K562 (cell line): ENCODE results near the gene FAM181B. TPM values are rescaled to one million over a fixed set of nuclear protein-coding genes. Genes with fewer than 3 reads are reported as not detected.

Experiments
- ATAC-seq: fragments of 200-7000 bp; cut with Tn5 transposase; 3 replicates; pipeline ENCODE4 v1.9.1; 2020; ENCODE audit warnings: moderate library complexity
- BruUV-seq: library from RNA; stranded (reverse); fragments of 400-500 nt; replicated peaks from 2 replicates; lab custom pipeline; 2021; lab: Mats Ljungman, UMichigan
- CTCF ChIA-PET: fragments of 300-600 bp; formaldehyde crosslinking; extraction: SDS; loops from one replicate; lab custom pipeline; 2021; ENCODE audit warnings: low intra/inter-chr PET ratio; lab: Yijun Ruan, JAX
- POLR2A ChIA-PET: fragments of 300-600, 350-650 bp; sonication (Branson Sonifier 250); formaldehyde crosslinking; extraction: SDS; loops from one replicate; lab custom pipeline; 2021; ENCODE audit warnings: antibody characterized with exemption, inconsistent platforms; lab: Yijun Ruan, JAX
- DNase-seq, 4 experiments: peaks; one replicate each; pipeline versions ENCODE4 v3.0.0 to v3.0.0-alpha.2; 2011 to 2018; ENCODE audit warnings: low spot score in 3 of 4, mixed read lengths in 3 of 4; ENCODE audit errors: extremely low read depth in 1 of 4
- FAIRE-seq: peaks from 2 replicates; lab custom pipeline; 2011; peaks lifted over from hg19 to GRCh38; lab: Jason Lieb, UNC
- H2AFZ ChIP-seq: 2 replicates; pipeline ENCODE4 v1.6.0; 2011; ENCODE audit warnings: low read depth, low read length, control low read depth, inconsistent platforms
- H3K27ac ChIP-seq: fragments of 200-600 bp; 3 replicates; pipeline ENCODE4 v1.8.0; 2011; ENCODE audit warnings: low read depth, mild to moderate bottlenecking, control low read depth, inconsistent platforms, low read length, moderate library complexity, mixed read lengths; ENCODE audit errors: extremely low read depth
- H3K27me3 ChIP-seq, 2 experiments: fragments of 300-600 bp in 1 of 2; 2 replicates in 1 of 2; 3 replicates in 1 of 2; pipeline versions ENCODE4 v1.6.0 to v1.8.0; 2011; ENCODE audit warnings: inconsistent platforms in 2 of 2, low read length in 2 of 2, mild to moderate bottlenecking in 1 of 2, mixed read lengths in 1 of 2, moderate library complexity in 1 of 2; ENCODE audit not compliant: control insufficient read depth in 2 of 2, insufficient read depth in 2 of 2
- H3K36me3 ChIP-seq: fragments of 300-600 bp; 3 replicates; pipeline ENCODE4 v1.8.0; 2011; ENCODE audit warnings: mild to moderate bottlenecking, low read length, inconsistent platforms; ENCODE audit not compliant: control insufficient read depth, insufficient read depth
- H3K4me1 ChIP-seq, 2 experiments: fragments of 200-600 bp in 1 of 2; replicated peaks in 1 of 2; 2 replicates in 1 of 2; 3 replicates in 1 of 2; pipeline versions ENCODE4 v1.5.1 to v1.8.0; 2011; ENCODE audit warnings: inconsistent platforms in 2 of 2, low read length in 2 of 2, mild to moderate bottlenecking in 1 of 2, mixed read lengths in 1 of 2, moderate library complexity in 1 of 2; ENCODE audit not compliant: control insufficient read depth in 2 of 2, insufficient read depth in 2 of 2
- H3K4me2 ChIP-seq: 2 replicates; pipeline ENCODE4 v1.6.1; 2011; ENCODE audit warnings: low read length, control low read depth, inconsistent platforms, mixed read lengths; ENCODE audit not compliant: insufficient read depth
- H3K4me3 ChIP-seq: fragments of 200-600 bp; sonication (generic), shearing (Covaris generic); 2 replicates; pipeline ENCODE4 v1.5.1; 2016; ENCODE audit warnings: control low read depth, inconsistent platforms
- H3K79me2 ChIP-seq: fragments of 200-600 bp; 3 replicates; pipeline ENCODE4 v1.8.0; 2011; ENCODE audit warnings: low read length, inconsistent platforms; ENCODE audit not compliant: control insufficient read depth, insufficient read depth
- H3K9ac ChIP-seq, 2 experiments: 2 replicates each; pipeline versions ENCODE4 v1.6.0 to v1.6.1; 2011; ENCODE audit warnings: low read depth in 2 of 2, low read length in 2 of 2, control low read depth in 1 of 2, inconsistent platforms in 1 of 2, mild to moderate bottlenecking in 1 of 2, mixed read lengths in 1 of 2; ENCODE audit not compliant: insufficient read depth in 1 of 2
- H3K9me1 ChIP-seq: one replicate; pipeline ENCODE4 v1.6.0; 2011; ENCODE audit warnings: inconsistent platforms, mild to moderate bottlenecking, low read length, moderate library complexity; ENCODE audit not compliant: control insufficient read depth, insufficient read depth
- H3K9me3 ChIP-seq: replicated peaks from 2 replicates; pipeline ENCODE4 v1.5.1; 2011; ENCODE audit warnings: low read depth, low read length, inconsistent platforms; ENCODE audit not compliant: control insufficient read depth, insufficient read depth
- H4K20me1 ChIP-seq: replicated peaks from 2 replicates; pipeline ENCODE4 v1.6.1; 2011; ENCODE audit warnings: low read length, inconsistent platforms, mixed read lengths; ENCODE audit not compliant: control insufficient read depth, insufficient read depth
- CREBBP ChIP-seq: IDR thresholded peaks from one replicate; pipeline ENCODE4 v1.6.1; 2012; ENCODE audit warnings: low read depth, mild to moderate bottlenecking, control low read depth, inconsistent platforms, low read length
- EP300 ChIP-seq: IDR thresholded peaks from 2 replicates; pipeline ENCODE4 v1.6.1; 2012; ENCODE audit warnings: low read length, improper control_type of control experiment
- NCOA4 ChIP-seq: fragments of 450-650 bp; IDR thresholded peaks from 2 replicates; pipeline ENCODE4 v1.6.1; 2018; ENCODE audit warnings: mild to moderate bottlenecking; ENCODE audit not compliant: partially characterized antibody
- RFX1 ChIP-seq: fragments of 450-650 bp; IDR thresholded peaks from 2 replicates; pipeline ENCODE4 v1.6.1; 2016; ENCODE audit warnings: mild to moderate bottlenecking, moderate library complexity
- SLC30A9 ChIP-seq: fragments of 250-450 bp; sonication (Bioruptor Pico); IDR thresholded peaks from 2 replicates; pipeline ENCODE4 v1.8.0; 2022; ENCODE audit warnings: mild to moderate bottlenecking, moderate library complexity
- SRSF9 ChIP-seq: fragments of 200-400 bp; formaldehyde crosslinking; IDR thresholded peaks from 2 replicates; pipeline ENCODE4 v1.6.1; 2017; ENCODE audit warnings: low read depth, low read length, borderline replicate concordance
- ZNF282 ChIP-seq: sonication (generic); formaldehyde crosslinking; IDR thresholded peaks from 2 replicates; pipeline ENCODE4 v1.8.1; 2023; ENCODE audit warnings: missing genetic modification reagents
- ZNF655 ChIP-seq: fragments of 250-450 bp; sonication (Bioruptor Pico); IDR thresholded peaks from 2 replicates; pipeline ENCODE4 v1.5.0; 2021
- WGBS: fragments of 100-300 bp; shearing (Covaris generic); methylation state at CpG from one replicate; pipeline ENCODE4 v1.1.6; 2016; ENCODE audit warnings: low coverage, mixed read lengths; ENCODE audit not compliant: insufficient coverage; ENCODE audit errors: missing lambda C conversion rate; 5-methylcytosine and 5-hydroxymethylcytosine counted together
- in situ Hi-C: fragments of 300-500 bp; cut with MboI; formaldehyde crosslinking; loops from 4 replicates; pipeline ENCODE4 v1.15.0; 2018; ENCODE audit warnings: inconsistent platforms, mixed read lengths
- intact Hi-C: fragments of 100-400 bp; cut with micrococcal nuclease; formaldehyde crosslinking; loops from 2 replicates; pipeline ENCODE4 v1.14.2; 2022
- polyA plus RNA-seq, 8 experiments: library from polyadenylated mRNA; depleted of rRNA in 4 of 8; stranded (reverse) in 5 of 8; unstranded in 3 of 8; fragments of >200 nt; fragmentation: Nextera tagmentation in 2 of 8; fragmentation: Illumina TruSeq in 1 of 8; extraction: Ambion mirVana in 2 of 8; extraction: Trizol in 1 of 8; gene quantifications; 2 replicates each; pipeline versions ENCODE4 v1.2.1 to v1.2.3, GENCODE V29; 2011 to 2014; ENCODE audit warnings: inconsistent platforms in 1 of 8, missing spikeins in 1 of 8
- total RNA-seq, 7 experiments: library from RNA; depleted of rRNA in 6 of 7; stranded (reverse); fragments of >200 nt in 6 of 7; fragmentation: Illumina TruSeq in 2 of 7; extraction: Trizol in 2 of 7; gene quantifications; 2 replicates each; pipeline versions ENCODE4 v1.2.1 to v1.2.3, GENCODE V29; 2011 to 2021; ENCODE audit warnings: low replicate concordance in 1 of 7

Gene FAM181B
- total and polyA plus RNA-seq, 9 of the 15 experiments (the other 6 are each of a cell fraction or from before 2014, with no cell fraction given), result 0.01 TPM; not detected in 8

- intact Hi-C loops (no loop called here), in situ Hi-C loops (no loop called here)
- H3K4me2 ChIP-seq, result no peak overlapping the region
These were observed 24.1 kb upstream of the FAM181B start for GRCh38 chr11:82757660-82758357.

More at GRCh38 chr11:82757660-82758357, 24.1 kb upstream of the FAM181B start:
- Histone ChIP-seq H3K4me1 (no peaks in the 10 kb centered on the region), H3K27ac (no peak overlapping the region), H4K20me1 (no peaks in the 10 kb centered on the region), H3K36me3 (no peaks in the 10 kb centered on the region), H3K9me1 (no peaks in the 10 kb centered on the region), H3K4me3 (no peak overlapping the region), H2AFZ (no peak overlapping the region), H3K27me3 (peaks cover 9 to 14% of the 10 kb centered on the region in 2 experiments; a peak in 4 of 5 replicates), H3K9me3 (no peaks in the 10 kb centered on the region), H3K9ac (no peak overlapping the region), H3K79me2 (no peaks in the 10 kb centered on the region)
- no TSS peak for BruUV-seq
- DNase-seq (no peak), FAIRE-seq (no peak), ATAC-seq (no peak)
- 5% methylated on average over 3 of the region's 3 CpGs for WGBS
- ChIA-PET CTCF (no interaction called here), POLR2A (interaction anchor here (0.7 kb wide), 1 partner anchor 32 kb away, joined by 3 read pairs; no protein-coding TSS in a partner anchor)
- TF ChIP-seq ZNF282, result no peak
- no peak for TF ChIP-seq SRSF9
- TF ChIP-seq CREBBP, result no peak
- no peak for TF ChIP-seq SLC30A9 (CRISPR knock-in tag)
- no peak for TF ChIP-seq RFX1
- no peak for TF ChIP-seq ZNF655 (CRISPR knock-in tag)
- no peak for TF ChIP-seq EP300
- TF ChIP-seq NCOA4, result no peak
